ENCODE results near the gene MCOLN1.

DNA sequence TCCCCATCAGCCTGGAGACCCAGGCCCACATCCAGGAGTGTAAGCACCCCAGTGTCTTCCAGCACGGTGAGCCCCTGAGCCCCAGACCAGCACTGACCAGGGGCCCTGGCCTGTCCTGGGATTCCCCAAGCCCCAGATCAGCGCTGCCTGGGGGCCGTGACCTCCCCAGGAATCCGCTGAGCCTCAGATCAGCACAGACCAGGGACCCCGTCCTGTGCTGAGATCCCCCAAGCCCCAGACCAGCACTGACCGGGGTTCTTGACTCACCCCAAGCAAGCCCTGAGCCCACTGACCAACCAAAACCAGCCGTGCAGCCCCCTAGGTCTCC, 5.7 kb downstream of the MCOLN1 start:
- TF ChIP-seq, protein P1, sequence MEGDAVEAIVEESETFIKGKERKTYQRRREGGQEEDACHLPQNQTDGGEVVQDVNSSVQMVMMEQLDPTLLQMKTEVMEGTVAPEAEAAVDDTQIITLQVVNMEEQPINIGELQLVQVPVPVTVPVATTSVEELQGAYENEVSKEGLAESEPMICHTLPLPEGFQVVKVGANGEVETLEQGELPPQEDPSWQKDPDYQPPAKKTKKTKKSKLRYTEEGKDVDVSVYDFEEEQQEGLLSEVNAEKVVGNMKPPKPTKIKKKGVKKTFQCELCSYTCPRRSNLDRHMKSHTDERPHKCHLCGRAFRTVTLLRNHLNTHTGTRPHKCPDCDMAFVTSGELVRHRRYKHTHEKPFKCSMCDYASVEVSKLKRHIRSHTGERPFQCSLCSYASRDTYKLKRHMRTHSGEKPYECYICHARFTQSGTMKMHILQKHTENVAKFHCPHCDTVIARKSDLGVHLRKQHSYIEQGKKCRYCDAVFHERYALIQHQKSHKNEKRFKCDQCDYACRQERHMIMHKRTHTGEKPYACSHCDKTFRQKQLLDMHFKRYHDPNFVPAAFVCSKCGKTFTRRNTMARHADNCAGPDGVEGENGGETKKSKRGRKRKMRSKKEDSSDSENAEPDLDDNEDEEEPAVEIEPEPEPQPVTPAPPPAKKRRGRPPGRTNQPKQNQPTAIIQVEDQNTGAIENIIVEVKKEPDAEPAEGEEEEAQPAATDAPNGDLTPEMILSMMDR (IDR thresholded peaks at IDR 0.05), result no peak
- TF ChIP-seq POLR2A (IDR thresholded peaks at IDR 0.05), result no peak
